GM21737 (cell line): ENCODE data around the gene AGBL1.
"Not testable (repeated sequence)": the region's sequence is repeated elsewhere in the genome, so short reads cannot be mapped to it uniquely, and the experiment has no call there.

Source experiments
- ATAC-seq: cut with Tn5 transposase; IDR thresholded peaks from one replicate; pipeline ENCODE4 v1.9.1; 2021; ENCODE audit warnings: mild to moderate bottlenecking, moderate library complexity; ENCODE audit not compliant: unreplicated experiment

Gene AGBL1

DNA sequence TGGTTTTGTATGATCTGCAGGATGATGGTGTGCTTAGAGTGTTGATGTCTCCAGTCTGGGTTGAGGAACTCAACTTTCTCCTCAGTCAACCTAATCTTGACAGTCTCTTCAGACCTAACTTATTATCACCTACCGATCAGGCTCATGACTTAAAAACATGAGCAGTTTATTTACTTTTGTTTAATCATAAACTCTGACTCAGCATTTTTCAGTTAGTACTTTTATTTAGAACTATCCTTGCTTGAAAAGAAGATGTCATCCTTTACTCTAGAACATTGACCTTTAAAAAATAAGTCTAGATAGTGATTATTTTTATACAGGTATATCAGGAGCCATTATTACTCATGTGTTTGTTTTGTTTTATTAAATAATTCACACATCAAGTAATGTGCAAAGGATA, 414.8 kb downstream of the AGBL1 start:
- ATAC-seq, result no peak

DNA sequence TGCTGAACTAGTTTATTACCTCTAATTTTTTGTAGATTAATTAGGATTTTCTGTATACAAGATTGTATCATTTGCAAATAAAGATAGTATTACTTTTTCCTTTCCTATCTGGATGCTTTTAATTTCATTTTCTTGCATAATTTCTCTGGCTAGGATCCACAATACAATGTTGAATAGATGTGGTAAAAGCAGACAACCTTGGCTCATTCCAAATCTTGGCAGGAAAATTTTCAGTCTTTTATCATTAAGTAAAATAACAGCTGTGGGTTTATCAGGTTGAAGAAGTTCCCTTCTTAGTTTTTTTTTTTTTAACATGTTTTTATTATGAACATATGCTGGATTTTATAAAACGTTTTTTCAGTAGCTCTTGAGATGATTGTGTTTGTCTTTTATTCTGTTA, 422.6 kb downstream of the AGBL1 start:
- ATAC-seq, result no peak

GRCh38 chr15:86505951-86506350, 426.3 kb downstream of the AGBL1 start:
- no peak for ATAC-seq

DNA sequence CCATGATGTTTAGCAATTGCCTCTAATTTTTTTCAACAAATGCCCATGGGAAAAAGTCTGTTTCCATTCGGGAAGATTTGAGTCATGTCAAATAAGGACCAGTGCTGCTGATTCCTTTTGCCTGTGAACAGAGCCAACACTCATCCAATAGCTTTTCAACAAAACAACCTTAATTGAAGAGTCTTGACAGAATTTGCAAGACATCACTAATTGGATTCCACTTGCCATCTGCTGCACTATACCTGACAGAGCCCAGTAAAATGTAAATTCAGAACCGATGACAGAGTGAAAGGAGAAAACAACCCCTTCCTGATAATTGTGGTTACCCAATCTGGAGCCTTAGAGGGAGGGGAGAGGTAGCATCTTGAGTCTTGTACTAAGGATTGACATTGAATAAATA, 426.7 kb downstream of the AGBL1 start:
- ATAC-seq, result no peak

DNA sequence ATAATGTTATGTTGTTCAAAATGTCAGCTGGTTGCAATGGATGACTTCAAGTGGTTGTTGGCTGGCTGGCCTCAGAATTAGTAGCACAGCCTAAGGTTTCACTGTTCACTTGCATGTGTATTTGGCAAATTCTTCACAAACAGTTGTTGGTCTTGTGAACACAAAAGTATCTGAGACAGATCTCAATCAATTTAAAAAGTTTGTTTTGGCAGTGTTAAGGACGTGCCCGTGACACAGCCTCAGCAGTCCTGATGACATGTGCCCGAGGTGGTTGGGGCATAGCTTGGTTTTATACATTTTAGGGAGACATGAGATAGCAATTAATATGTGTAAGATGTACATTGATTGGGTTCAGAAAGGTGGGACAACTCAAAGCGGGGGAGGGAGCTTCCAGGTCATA, 436.0 kb downstream of the AGBL1 start:
- ATAC-seq, result no peak

GRCh38 chr15:86522721-86523120, 443.1 kb downstream of the AGBL1 start:
- ATAC-seq, result no peak

- no peak for ATAC-seq
These were observed 447.4 kb downstream of the AGBL1 start for GRCh38 chr15:86526938-86527690.

DNA sequence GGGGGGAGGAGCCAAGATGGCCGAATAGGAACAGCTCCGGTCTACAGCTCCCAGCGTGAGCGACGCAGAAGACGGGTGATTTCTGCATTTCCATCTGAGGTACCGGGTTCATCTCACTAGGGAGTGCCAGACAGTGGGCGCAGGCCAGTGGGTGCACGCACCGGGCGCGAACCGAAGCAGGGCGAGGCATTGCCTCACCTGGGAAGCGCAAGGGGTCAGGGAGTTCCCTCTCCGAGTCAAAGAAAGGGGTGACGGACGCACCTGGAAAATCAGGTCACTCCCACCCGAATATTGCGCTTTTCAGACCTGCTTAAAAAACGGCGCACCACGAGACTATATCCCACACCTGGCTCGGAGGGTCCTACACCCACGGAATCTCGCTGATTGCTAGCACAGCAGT, 448.4 kb downstream of the AGBL1 start:
- ATAC-seq, result not testable (repeated sequence)

- no peak for ATAC-seq
These were observed 458.5 kb downstream of the AGBL1 start for GRCh38 chr15:86538141-86538540.

DNA sequence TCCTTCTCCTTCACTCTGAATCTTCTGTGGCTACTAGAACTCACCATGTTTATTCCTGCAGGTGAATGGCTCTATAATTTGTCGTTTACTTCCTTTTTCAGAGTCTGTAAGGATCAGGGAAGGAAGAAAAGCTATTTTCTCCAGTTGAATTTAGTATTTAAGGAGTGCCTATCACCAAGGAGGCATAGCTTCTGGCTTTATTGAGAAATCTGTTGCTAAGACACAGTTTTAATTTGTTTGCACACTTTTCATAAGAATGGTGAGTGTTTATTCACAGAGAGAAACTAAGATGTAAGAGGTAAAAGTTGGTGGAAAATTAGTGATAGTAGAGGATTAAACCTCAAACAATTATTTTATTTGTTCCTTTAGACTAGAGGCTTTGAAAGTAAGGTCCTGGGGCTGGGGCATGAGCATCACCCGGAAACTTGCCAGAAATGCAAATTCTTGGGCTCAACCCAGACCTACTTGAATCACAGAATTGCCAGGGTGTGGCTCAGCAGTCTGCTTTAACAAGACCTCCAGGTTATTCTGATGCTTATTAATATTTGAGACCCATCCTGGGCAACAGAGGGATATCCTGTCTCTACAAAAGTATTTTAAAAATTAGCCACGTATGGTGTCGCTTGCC, 461.3 kb downstream of the AGBL1 start:
- no peak for ATAC-seq

GRCh38 chr15:86541540-86541939, 461.9 kb downstream of the AGBL1 start:
- no peak for ATAC-seq

GRCh38 chr15:86550075-86550474, 470.4 kb downstream of the AGBL1 start:
- no peak for ATAC-seq

DNA sequence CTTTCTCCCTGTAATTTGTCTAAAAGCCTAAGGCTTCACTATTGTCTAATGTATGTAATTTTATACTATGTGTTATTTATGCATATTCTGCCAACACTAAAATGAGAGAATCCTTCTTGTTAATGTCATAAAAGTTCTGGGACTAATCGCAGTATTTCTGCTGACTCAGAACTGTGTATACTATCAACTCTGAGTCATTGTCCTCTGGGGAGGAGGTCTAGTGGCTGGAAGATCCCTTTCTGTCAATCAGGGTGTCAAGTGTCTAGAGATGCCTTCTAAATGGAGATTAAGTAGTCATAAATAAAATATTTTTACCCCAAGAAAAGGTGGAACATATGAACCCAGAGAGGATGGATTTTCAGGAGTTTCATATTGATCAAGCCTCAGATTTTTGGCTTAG, 473.4 kb downstream of the AGBL1 start:
- ATAC-seq, result no peak

DNA sequence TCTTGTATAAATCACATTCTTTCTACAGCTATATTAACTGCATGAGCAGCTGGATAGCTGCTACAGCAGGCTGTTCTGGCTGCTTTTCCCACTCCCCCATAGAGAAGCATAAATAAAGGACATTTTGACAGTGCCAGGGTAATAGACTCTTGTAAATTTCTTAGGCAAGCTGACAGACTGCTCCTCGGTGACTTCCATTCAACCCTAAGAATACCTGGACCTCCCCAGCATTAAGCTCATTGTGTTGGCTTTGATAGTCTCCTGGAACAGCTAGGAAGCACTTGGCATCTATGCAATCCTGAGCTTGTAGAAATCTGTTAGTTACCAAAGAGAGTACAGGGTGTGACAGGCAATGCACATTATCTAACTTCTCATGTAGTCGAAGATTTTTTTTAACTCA, 475.4 kb downstream of the AGBL1 start:
- no peak for ATAC-seq

GRCh38 chr15:86555939-86556338, 476.3 kb downstream of the AGBL1 start:
- no peak for ATAC-seq

- ATAC-seq, result no peak
These were observed 476.8 kb downstream of the AGBL1 start for GRCh38 chr15:86556396-86557017.

GRCh38 chr15:86557018-86557550, 477.4 kb downstream of the AGBL1 start:
- no peak for ATAC-seq

GRCh38 chr15:86558252-86558651, 478.6 kb downstream of the AGBL1 start:
- ATAC-seq, result no peak

DNA sequence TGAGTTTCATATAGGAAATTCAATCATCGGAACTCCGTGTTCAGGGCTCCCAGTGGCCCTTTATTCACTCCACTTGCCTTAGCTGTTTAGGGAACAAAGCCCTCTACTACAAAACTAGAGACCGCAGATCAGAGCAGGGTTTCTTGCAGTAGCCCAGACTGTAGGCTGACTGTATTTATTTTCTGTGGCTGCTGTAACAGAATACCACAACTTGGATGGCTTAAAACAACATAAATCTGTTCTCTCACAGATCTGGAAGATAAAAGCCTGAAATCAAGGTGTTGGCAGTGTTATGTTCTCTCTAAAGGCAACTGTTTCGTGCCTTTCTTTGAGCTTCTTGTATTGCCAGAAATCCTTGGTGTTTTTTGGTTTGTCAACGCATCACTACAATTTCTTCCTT, 479.0 kb downstream of the AGBL1 start:
- no peak for ATAC-seq

- no peak for ATAC-seq
These were observed 488.7 kb downstream of the AGBL1 start for GRCh38 chr15:86568378-86568777.

DNA sequence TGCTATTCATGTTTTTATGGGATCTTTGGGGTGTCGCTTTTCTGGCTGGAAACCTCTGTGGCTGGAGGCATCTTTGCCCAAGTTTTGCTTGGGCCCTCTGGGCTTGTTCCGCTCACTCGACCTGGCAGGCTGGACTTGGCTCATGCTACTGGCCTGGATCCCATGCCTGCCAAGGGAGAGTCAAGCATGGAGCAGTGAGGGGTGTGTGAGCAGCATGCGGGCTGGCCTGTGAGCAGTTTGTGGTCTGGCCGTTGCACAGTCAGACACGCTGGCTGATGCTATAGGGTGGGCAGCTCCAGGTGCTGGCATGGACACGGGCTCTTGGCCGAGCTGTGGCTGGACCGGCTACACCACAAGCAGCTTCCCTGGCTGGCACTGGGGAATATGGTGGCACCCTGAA, 491.1 kb downstream of the AGBL1 start:
- no peak for ATAC-seq

GRCh38 chr15:86571873-86572272, 492.2 kb downstream of the AGBL1 start:
- ATAC-seq, result no peak
